Kidney (tissue), 14 donors: ENCODE results near the gene GPC6. TPM values are rescaled to one million over a fixed set of nuclear protein-coding genes. Genes with fewer than 3 reads are reported as not detected.

ENCODE experiments used
- DNase-seq, 5 donors: peaks; one replicate each; pipeline ENCODE4 v3.0.0-alpha.2; 2013 to 2020
- FAIRE-seq: peaks from 2 replicates; lab custom pipeline; 2012; peaks lifted over from hg19 to GRCh38; lab: Jason Lieb, UNC
- H3K27ac ChIP-seq, 2 donors: one replicate each; pipeline ENCODE4 v1.7.0; 2013; ENCODE audit warnings: low read depth in 2 of 2, low read length in 2 of 2, inconsistent platforms in 1 of 2
- H3K27me3 ChIP-seq: one replicate; pipeline ENCODE4 v1.7.1; 2013; ENCODE audit warnings: low read length, inconsistent platforms; ENCODE audit not compliant: control insufficient read depth, insufficient read depth
- H3K36me3 ChIP-seq, 3 donors: one replicate each; pipeline versions ENCODE4 v1.7.0 to v1.7.1; 2013; ENCODE audit warnings: low read length in 3 of 3, control low read depth in 1 of 3, inconsistent platforms in 1 of 3; ENCODE audit not compliant: insufficient read depth in 3 of 3, control insufficient read depth in 2 of 3
- H3K4me1 ChIP-seq, 3 donors: one replicate each; pipeline versions ENCODE4 v1.7.0 to v1.7.1; 2013; ENCODE audit warnings: low read length in 3 of 3, inconsistent platforms in 1 of 3, low read depth in 1 of 3; ENCODE audit not compliant: control insufficient read depth in 2 of 3, insufficient read depth in 2 of 3
- H3K4me3 ChIP-seq, 3 donors: one replicate each; pipeline versions ENCODE4 v1.7.0 to v1.8.1; 2013; ENCODE audit warnings: low read length in 3 of 3, control low read depth in 1 of 3, inconsistent platforms in 1 of 3
- H3K9ac ChIP-seq, 3 donors: one replicate each; pipeline versions ENCODE4 v1.7.0 to v1.7.1; 2013; ENCODE audit warnings: low read length in 3 of 3, control low read depth in 1 of 3, inconsistent platforms in 1 of 3
- H3K9me3 ChIP-seq, 3 donors: one replicate each; pipeline versions ENCODE4 v1.7.0 to v1.7.1; 2013; ENCODE audit warnings: low read length in 3 of 3, control low read depth in 1 of 3, inconsistent platforms in 1 of 3; ENCODE audit not compliant: control insufficient read depth in 2 of 3, insufficient read depth in 1 of 3
- CTCF ChIP-seq: IDR thresholded peaks from 3 replicates; pipeline ENCODE4 v1.5.1; 2012; ENCODE audit warnings: mild to moderate bottlenecking, moderate library complexity, borderline replicate concordance; ENCODE audit not compliant: insufficient read depth; ENCODE audit errors: extremely low read depth
- intact Hi-C: fragments of 100-400 bp; cut with DNase I; formaldehyde crosslinking; loops from one replicate; pipeline ENCODE4 v1.11.1; 2022
- polyA plus RNA-seq: library from polyadenylated mRNA; stranded (reverse); fragments of 350-450 nt; fragmentation: Illumina TruSeq; extraction: RNeasy Lipid Tissue Mini Kit (QIAGEN cat#74804); gene quantifications from one replicate; pipeline ENCODE4 v1.2.3, GENCODE V29; 2014; ENCODE audit warnings: low read depth, low replicate concordance; ENCODE audit not compliant: insufficient read depth
- total RNA-seq: library from RNA; stranded (reverse); fragmentation: NEBNext Ultra II Directional; extraction: Animal tissue kit (Norgen Biotek cat#: 25700); gene quantifications from one replicate; pipeline ENCODE4 v1.2.1, GENCODE V29; 2021
- donor health status: control.
- donor health status: control.
- donor health status: control.
- donor health status: control.
- donor health status: control.
- donor health status: DM: yes; HTN: yes; CAD: no.
- donor health status: Normal renal cell carcinoma (clear cell type).

The GPC6 gene
- total and polyA plus RNA-seq, 2 donors from 2014 or later = 6.2 to 15.5 TPM

GRCh38 chr13:94248454-94249228, 1022.0 kb downstream of the GPC6 start:
- no peak for TF ChIP-seq CTCF
- H3K36me3 ChIP-seq = no peaks in the 10 kb centered on the region
- no peaks in the 10 kb centered on the region for H3K4me1 ChIP-seq
- intact Hi-C loops = no loop called here
- peaks cover 0 to 2% (median 0%) of the 10 kb centered on the region in 3 donors for H3K9me3 ChIP-seq
- H3K27ac ChIP-seq = no peak overlapping the region
- no peaks in the 10 kb centered on the region for H3K27me3 ChIP-seq
- no peak overlapping the region for H3K4me3 ChIP-seq
- DNase-seq = no peak
- H3K9ac ChIP-seq = no peak overlapping the region
- FAIRE-seq = no peak

GRCh38 chr13:94249512-94249911, 1022.9 kb downstream of the GPC6 start:
- Histone ChIP-seq H3K9ac (no peak overlapping the region), H3K27me3 (no peaks in the 10 kb centered on the region), H3K27ac (no peak overlapping the region), H3K36me3 (no peaks in the 10 kb centered on the region), H3K9me3 (peaks cover 0 to 2% (median 0%) of the 10 kb centered on the region in 3 donors), H3K4me3 (no peak overlapping the region), H3K4me1 (no peaks in the 10 kb centered on the region)
- TF ChIP-seq CTCF = no peak
- intact Hi-C loops = no loop called here
- no peak for FAIRE-seq
- no peak for DNase-seq

GRCh38 chr13:94251831-94252608, 1025.4 kb downstream of the GPC6 start:
- Histone ChIP-seq H3K9me3 (no peaks in the 10 kb centered on the region), H3K36me3 (no peaks in the 10 kb centered on the region), H3K9ac (no peak overlapping the region), H3K27ac (no peak overlapping the region), H3K4me1 (no peaks in the 10 kb centered on the region), H3K27me3 (no peaks in the 10 kb centered on the region), H3K4me3 (no peak overlapping the region)
- DNase-seq (peak in 2 of 5 donors; percentile 22 to 25), FAIRE-seq (no peak)
- intact Hi-C loops = no loop called here
- no peak for TF ChIP-seq CTCF
